ENCODE results near the gene GULP1.

Gene GULP1

DNA sequence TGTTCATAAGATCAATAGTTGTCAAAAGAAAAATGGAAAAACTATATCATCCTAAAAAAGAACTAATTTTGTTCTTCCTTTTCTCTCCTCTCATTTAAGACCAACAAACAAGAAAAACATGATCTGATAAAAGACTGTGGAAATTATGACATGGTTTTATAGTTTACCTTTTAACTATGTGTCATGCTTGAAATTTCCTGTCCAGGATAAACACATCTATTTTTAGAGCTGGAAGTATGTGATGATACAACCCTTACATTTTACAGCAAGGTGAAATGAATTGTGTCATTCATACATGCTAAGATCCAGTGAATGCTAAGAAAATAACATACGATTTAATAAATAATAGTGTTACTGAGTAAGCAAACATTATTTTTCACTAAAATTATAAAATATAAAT is 89.9 kb downstream of the GULP1 start:
- DNase-seq, result no peak

DNA sequence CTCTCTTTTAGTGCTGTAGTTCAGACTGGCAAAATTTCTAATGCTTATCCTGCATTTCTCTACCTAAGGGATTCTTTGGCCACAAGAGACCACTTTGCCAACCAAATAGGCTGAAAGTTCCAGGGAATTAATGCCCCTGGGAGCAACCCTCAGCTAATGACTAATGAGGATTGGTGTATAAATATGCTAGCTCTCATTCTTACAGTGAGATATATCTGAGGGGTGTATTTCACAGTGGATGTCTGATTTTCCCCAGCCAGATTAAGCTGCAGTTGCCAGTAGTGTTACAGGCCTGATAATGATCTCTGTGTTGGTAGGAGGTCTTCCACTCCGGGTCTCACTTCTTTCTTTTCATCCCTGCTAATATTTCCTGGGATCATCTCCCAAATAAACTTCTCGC is 90.4 kb downstream of the GULP1 start:
- DNase-seq, result no peak

- no peak for DNase-seq
These were observed 91.5 kb downstream of the GULP1 start for GRCh38 chr2:188383158-188383557.

DNA sequence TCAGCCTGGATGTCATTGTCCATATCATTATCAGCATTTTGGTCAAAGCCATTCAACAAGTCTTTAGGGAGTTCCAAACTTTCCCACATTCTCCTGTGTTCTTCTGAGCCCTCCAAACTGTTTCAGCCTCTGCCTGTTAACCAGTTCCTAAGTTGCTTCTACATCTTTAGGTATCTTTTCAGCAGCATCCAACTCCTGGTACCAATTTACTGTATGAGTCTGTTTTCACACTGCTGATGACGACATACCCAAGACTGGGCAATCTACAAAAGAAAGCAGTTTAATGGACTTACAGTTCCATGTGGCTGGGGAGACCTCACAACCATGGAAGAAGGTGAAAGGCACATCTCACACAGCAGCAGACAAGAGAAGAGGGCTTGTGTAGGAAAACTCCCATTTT is 94.2 kb downstream of the GULP1 start:
- no peak for DNase-seq

GRCh38 chr2:188388831-188389230 is 97.2 kb downstream of the GULP1 start:
- no peak for DNase-seq

- no peak for DNase-seq
These were observed 99.7 kb downstream of the GULP1 start for GRCh38 chr2:188391354-188391753.

DNA sequence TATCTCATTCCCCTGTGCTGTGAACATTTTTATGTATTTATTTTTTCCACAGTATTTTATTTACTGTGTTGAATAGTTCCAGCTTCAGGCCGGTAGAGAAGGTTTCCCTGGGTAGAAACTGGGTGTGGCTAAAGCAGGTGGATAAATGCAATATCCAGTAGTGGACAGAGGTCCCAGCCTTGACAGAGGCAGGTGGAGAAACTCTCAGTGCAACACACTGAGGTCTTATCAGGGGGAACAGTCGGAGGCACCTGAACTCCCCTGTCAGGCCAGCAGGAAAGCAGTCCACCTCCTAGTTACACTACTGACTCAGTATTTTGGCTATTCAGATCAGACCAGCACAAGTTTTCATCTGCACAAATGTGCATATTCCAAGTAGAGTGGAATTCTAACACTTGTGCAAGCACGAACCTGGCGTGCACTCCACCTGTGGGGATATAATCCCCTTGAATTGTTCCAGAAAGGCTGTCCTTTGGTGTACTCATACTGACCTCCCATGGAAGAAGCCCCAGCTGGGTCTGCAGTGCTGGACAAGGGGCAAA is 103.3 kb downstream of the GULP1 start:
- no peak for DNase-seq

GRCh38 chr2:188395903-188396689 is 104.4 kb downstream of the GULP1 start:
- no peak for DNase-seq

GRCh38 chr2:188399159-188399558 is 107.5 kb downstream of the GULP1 start:
- DNase-seq, result no peak

DNA sequence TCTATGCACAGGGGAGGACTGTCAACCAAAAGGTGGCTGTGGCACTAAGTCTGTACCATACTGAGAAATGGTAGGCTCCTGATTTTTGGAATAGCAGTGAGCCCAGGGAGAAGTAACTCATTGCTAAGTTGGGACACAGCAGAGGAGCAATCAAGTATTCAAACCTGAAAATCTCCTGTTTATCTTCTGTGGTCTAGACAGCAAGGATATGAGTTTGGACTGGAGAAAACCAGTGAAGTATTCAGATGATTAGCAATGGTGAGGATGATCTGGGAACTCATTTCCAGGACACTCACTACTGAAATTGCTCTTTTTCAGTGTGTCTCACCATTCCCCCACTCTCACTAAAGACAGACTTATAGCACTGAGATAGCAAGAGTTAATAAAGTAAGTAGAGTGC is 112.0 kb downstream of the GULP1 start:
- DNase-seq, result no peak

DNA sequence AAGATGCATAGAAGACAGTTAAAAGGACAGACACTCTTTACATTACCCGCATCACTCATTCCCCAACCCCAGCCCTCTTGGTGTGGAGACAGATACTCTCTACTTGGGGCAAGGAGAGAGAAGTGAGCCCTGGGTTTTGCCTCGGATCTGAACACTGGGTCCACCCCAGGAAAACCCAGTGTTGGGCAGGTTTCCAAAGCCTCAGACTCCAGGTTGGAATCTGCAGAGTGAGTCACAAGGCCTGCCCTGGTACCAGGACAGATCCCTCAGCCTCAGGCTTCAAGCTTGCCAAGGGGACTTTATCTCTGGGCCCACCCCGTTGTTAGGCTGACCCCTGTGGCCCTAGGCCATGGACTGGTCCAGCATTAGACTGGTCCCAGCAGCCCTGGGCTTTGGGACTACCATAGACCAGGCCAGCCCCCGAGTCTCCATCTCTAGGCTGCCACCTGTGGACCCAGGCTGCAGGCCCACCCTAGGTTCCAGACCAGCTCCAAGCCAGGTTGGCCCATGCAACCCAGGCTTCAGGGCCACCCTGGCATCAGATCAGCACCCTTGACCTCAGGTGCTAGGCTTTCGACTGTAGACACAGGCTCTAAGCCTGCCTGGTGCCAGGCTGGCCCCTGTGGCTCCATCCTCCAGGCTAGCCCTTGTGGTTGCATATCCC is 112.8 kb downstream of the GULP1 start:
- DNase-seq, result no peak

DNA sequence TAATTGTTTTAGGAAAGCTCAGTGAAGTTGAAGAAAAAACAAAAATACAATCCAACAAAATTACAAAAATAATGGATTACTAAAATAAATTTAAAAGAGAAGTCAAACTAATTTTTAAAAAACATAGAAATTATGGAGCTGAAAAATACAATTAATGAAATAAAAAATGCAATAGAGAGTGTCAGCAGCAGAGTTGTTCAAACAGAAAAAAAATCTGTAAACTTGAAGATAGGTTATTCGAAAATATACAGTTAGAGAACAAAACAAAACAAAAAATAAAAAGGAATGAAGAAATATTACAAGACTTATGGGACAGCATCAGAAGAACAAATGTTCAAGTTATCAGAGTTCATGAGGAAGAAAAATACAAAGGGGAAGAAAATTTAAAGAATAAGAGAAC is 114.7 kb downstream of the GULP1 start:
- no peak for DNase-seq

GRCh38 chr2:188410504-188411235 is 119.0 kb downstream of the GULP1 start:
- DNase-seq, result no peak

DNA sequence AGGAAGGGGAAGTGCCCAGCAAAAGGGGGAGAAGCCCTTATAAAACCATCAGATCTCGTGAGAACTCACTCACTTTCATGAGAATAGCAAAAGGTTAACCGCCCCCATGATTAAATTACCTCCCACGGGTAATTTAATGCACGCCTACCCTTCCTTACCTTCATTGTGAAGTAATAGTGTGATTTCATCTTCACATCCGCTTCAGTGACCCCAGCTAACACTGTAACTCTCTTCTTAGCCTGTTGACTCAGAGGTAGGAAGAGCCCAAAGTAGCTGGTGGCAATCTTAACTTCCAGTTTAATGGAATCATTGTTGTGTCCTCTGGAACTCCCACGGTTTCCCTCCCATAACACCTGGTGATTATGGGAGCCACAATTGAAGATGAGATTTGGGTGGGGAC is 120.5 kb downstream of the GULP1 start:
- DNase-seq, result no peak

GRCh38 chr2:188414411-188414810 is 122.7 kb downstream of the GULP1 start:
- no peak for DNase-seq

GRCh38 chr2:188414869-188415753 is 123.4 kb downstream of the GULP1 start:
- no peak for DNase-seq

GRCh38 chr2:188415754-188416083 is 124.0 kb downstream of the GULP1 start:
- DNase-seq, result no peak

DNA sequence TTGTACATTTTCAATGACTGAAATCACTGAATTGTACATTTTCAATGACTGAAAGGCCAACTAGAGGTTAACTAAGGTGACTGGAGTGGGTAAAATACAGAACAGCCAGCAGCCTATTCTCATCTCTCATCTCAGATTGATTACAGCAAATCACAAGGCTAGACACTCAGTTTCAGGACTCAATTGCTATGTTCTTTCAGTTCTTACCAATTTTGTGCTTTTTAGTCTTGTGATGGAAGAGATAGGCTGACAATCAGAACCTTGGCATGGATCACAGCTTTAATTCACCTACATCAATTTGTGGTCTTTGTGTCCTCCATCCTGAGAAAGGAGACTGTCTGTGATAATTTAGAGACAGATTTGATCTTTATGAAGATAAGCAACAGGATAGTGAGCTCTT is 124.7 kb downstream of the GULP1 start:
- DNase-seq, result no peak

DNA sequence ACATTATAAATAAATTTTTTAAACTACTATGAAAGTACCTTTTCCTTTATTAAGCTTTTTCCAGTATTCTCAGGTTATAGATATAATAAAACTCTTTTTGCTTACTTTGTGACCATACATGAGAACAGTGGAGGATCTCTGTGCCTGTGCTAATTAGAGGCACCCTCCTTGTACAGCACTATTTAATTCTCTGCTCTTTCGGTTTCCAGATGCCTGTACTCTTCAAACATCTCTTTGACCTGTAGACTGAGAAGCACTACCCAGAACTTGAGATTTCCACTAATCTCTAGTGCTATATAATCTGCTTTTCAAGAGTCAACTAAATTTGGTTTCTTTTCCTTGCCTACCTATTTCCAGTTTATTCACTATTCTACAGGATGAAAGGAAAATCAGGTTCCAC is 131.1 kb downstream of the GULP1 start:
- no peak for DNase-seq

- no peak for DNase-seq
These were observed 133.6 kb downstream of the GULP1 start for GRCh38 chr2:188425266-188425665.

- DNase-seq, result no peak
These were observed 134.4 kb downstream of the GULP1 start for GRCh38 chr2:188426121-188426520.

DNA sequence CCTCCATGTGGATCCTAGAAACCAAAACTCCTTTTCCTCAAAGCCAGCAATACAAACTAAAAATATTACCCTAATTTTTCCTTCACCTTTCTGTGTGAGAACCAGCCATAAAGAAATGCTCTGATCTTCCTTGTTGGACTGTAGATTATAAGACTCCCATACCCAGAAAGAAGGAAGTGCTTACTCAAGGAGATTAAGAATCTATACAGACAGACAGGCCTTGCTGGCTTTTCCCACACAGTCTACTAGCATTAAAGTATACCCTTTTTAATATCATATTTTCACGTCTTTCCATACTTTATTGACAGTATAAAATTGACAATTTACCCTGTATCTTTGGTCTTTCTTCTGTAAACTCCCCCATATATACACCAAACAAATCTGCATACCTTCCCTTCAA is 139.0 kb downstream of the GULP1 start:
- DNase-seq, result no peak

- no peak for DNase-seq
These were observed 142.3 kb downstream of the GULP1 start for GRCh38 chr2:188434018-188434417.

Data from stimulated activated CD4-positive, alpha-beta T cell treated with anti-CD3 and anti-CD28 coated beads, Interleukin-2, amount 100 ng/mL, for 48 hours (primary cell).